K562 (cell line): ENCODE results near the gene AJM1. TPM values are rescaled to one million over a fixed set of nuclear protein-coding genes. Genes with fewer than 3 reads are reported as not detected.

ENCODE experiments used
- E4F1 ChIP-seq: fragments of 250-450 bp; sonication (Bioruptor Pico); IDR thresholded peaks from 2 replicates; pipeline ENCODE4 v1.5.0; 2021; ENCODE audit warnings: mild to moderate bottlenecking, borderline replicate concordance
- FOXP4 ChIP-seq: sonication (generic); formaldehyde crosslinking; IDR thresholded peaks from 2 replicates; pipeline ENCODE4 v1.8.0; 2022; ENCODE audit warnings: mild to moderate bottlenecking, missing genetic modification reagents, borderline replicate concordance
- FUS ChIP-seq: fragments of 200-400 bp; formaldehyde crosslinking; optimal IDR thresholded peaks from 2 replicates; pipeline ENCODE3; 2017; ENCODE audit warnings: low read depth, low read length
- GMEB1 ChIP-seq: fragments of 250-450 bp; sonication (Bioruptor Pico); IDR thresholded peaks from 2 replicates; pipeline ENCODE4 v1.4.0; 2020; ENCODE audit warnings: mild to moderate bottlenecking
- HOXB6 ChIP-seq: fragments of 250-450 bp; sonication (Bioruptor Pico); IDR thresholded peaks from 2 replicates; pipeline ENCODE4 v1.5.1; 2022; ENCODE audit warnings: mild to moderate bottlenecking, borderline replicate concordance
- ID3 ChIP-seq, 2 experiments: fragments of 250-450 bp in 1 of 2; fragments of 450-650 bp in 1 of 2; sonication (Bioruptor Pico) in 1 of 2; IDR thresholded peaks; 2 replicates each; pipeline versions ENCODE4 v1.6.1 to v1.8.0; 2016 to 2021; ENCODE audit warnings: mild to moderate bottlenecking in 2 of 2, moderate library complexity in 2 of 2, missing compliant biosample characterization in 1 of 2, missing genetic modification characterization in 1 of 2
- KLF16 ChIP-seq: IDR thresholded peaks from 2 replicates; pipeline ENCODE4 v1.6.1; 2016; ENCODE audit warnings: antibody characterized with exemption
- MYNN ChIP-seq, 2 experiments: sonication (generic); formaldehyde crosslinking in 1 of 2; IDR thresholded peaks; 2 replicates each; pipeline versions ENCODE4 v1.5.0 to v1.6.1; 2016 to 2020; ENCODE audit warnings: antibody characterized with exemption in 1 of 2, missing genetic modification reagents in 1 of 2
- NR2C2 ChIP-seq, 2 experiments: fragments of 200-800 bp in 1 of 2; sonication (Bioruptor generic) in 1 of 2; sonication (generic) in 1 of 2; formaldehyde crosslinking in 1 of 2; IDR thresholded peaks; 2 replicates each; pipeline versions ENCODE4 v1.6.1 to v1.8.0; 2016 to 2022; ENCODE audit warnings: mild to moderate bottlenecking in 1 of 2, missing compliant biosample characterization in 1 of 2, missing genetic modification characterization in 1 of 2, missing genetic modification reagents in 1 of 2
- PTTG1 ChIP-seq: fragments of 450-650 bp; IDR thresholded peaks from 2 replicates; pipeline ENCODE4 v1.6.1; 2016; ENCODE audit warnings: low read depth, mild to moderate bottlenecking, missing genetic modification characterization, missing compliant biosample characterization
- STAT5B ChIP-seq: fragments of 250-450 bp; sonication (Bioruptor Pico); IDR thresholded peaks from 2 replicates; pipeline ENCODE4 v1.8.0; 2021; ENCODE audit warnings: mild to moderate bottlenecking, inconsistent platforms
- ZBTB9 ChIP-seq: fragments of 450-650 bp; formaldehyde crosslinking; IDR thresholded peaks from 2 replicates; pipeline ENCODE4 v1.4.0; 2020; ENCODE audit warnings: mild to moderate bottlenecking, moderate library complexity
- ZHX1 ChIP-seq: fragments of 150-350 bp; conservative IDR thresholded peaks from 2 replicates; pipeline ENCODE4 v1.6.1; 2014; ENCODE audit warnings: low read length
- ZNF143 ChIP-seq: sonication (generic); formaldehyde crosslinking; IDR thresholded peaks from 2 replicates; pipeline ENCODE4 v1.9.0; 2022; ENCODE audit warnings: mild to moderate bottlenecking, missing genetic modification reagents
- polyA plus RNA-seq, 8 experiments: library from polyadenylated mRNA; depleted of rRNA in 4 of 8; stranded (reverse) in 5 of 8; unstranded in 3 of 8; fragments of >200 nt; fragmentation: Nextera tagmentation in 2 of 8; fragmentation: Illumina TruSeq in 1 of 8; extraction: Ambion mirVana in 2 of 8; extraction: Trizol in 1 of 8; gene quantifications; 2 replicates each; pipeline versions ENCODE4 v1.2.1 to v1.2.3, GENCODE V29; 2011 to 2014; ENCODE audit warnings: inconsistent platforms in 1 of 8, missing spikeins in 1 of 8
- total RNA-seq, 7 experiments: library from RNA; depleted of rRNA in 6 of 7; stranded (reverse); fragments of >200 nt in 6 of 7; fragmentation: Illumina TruSeq in 2 of 7; extraction: Trizol in 2 of 7; gene quantifications; 2 replicates each; pipeline versions ENCODE4 v1.2.1 to v1.2.3, GENCODE V29; 2011 to 2021; ENCODE audit warnings: low replicate concordance in 1 of 7

AJM1 gene
- total and polyA plus RNA-seq, 9 of the 15 experiments (the other 6 are each of a cell fraction or from before 2014, with no cell fraction given) = 0.01 to 3.7 (median 0.65) TPM; not detected in 1

GRCh38 chr9:136882109-136882946 is 40.0 kb downstream of the AJM1 start (continued):
- TF ChIP-seq HOXB6 (CRISPR knock-in tag) = no peak
- no peak for TF ChIP-seq GMEB1 (CRISPR knock-in tag)
- no peak for TF ChIP-seq PTTG1 (tag)
- TF ChIP-seq FUS = no peak
- no peak; the same call in 1 of the 2 replicates for TF ChIP-seq MYNN (IDR thresholded peaks at IDR 0.05)
- no peak for TF ChIP-seq MYNN (CRISPR knock-in tag; IDR thresholded peaks at IDR 0.05)
- no peak for TF ChIP-seq E4F1 (CRISPR knock-in tag)
- no peak; the same call in 1 of the 2 replicates for TF ChIP-seq ZBTB9 (CRISPR knock-in tag)
- TF ChIP-seq FOXP4 (CRISPR knock-in tag) = no peak
- TF ChIP-seq KLF16 = no peak
- no peak for TF ChIP-seq ZHX1
- no peak for TF ChIP-seq NR2C2 (CRISPR knock-in tag; IDR thresholded peaks at IDR 0.05)
- TF ChIP-seq NR2C2 (tag; IDR thresholded peaks at IDR 0.05) = no peak
- TF ChIP-seq ID3 (CRISPR knock-in tag; IDR thresholded peaks at IDR 0.05) = no peak
- TF ChIP-seq ID3 (tag; IDR thresholded peaks at IDR 0.05) = no peak
- TF ChIP-seq STAT5B (CRISPR knock-in tag) = no peak
- TF ChIP-seq ZNF143 (CRISPR knock-in tag) = no peak
